ENCODE measurements around the gene ARFGAP3. TPM values are rescaled to one million over a fixed set of nuclear protein-coding genes. Genes with fewer than 3 reads are reported as not detected.

ARFGAP3 gene
- total and polyA plus RNA-seq, 4 donors, result 25.8 to 42.9 (median 42.3) TPM

- no peaks in the 10 kb centered on the region for H3K36me3 ChIP-seq (ENCODE audit: control insufficient read depth in 4 of 4, insufficient read depth in 4 of 4, low read length in 4 of 4)
- no peak overlapping the region for H3K4me3 ChIP-seq
- 30 to 64% methylated on average over 4 of the region's 4 CpGs for WGBS, 2 donors
- H3K4me1 ChIP-seq (ENCODE audit: control insufficient read depth in 5 of 5, insufficient read depth in 5 of 5, low read length in 5 of 5), result no peaks in the 10 kb centered on the region
- no peak for TF ChIP-seq CTCF (IDR thresholded peaks at IDR 0.05; ENCODE audit: control extremely low read depth, extremely low read depth)
- no peak for DNase-seq
- no peak overlapping the region for H3K9ac ChIP-seq (ENCODE audit: insufficient read depth in 1 of 2, low read length in 2 of 2)
- H3K9me3 ChIP-seq (ENCODE audit: control insufficient read depth in 4 of 4, insufficient read depth in 3 of 4, low read length in 3 of 4), result no peaks in the 10 kb centered on the region
- H3K27me3 ChIP-seq (ENCODE audit: control insufficient read depth in 3 of 3, insufficient read depth in 3 of 3, low read length in 2 of 3), result no peaks in the 10 kb centered on the region
- no peak for ATAC-seq (ENCODE audit: insufficient read depth, low FRiP score)
- H3K27ac ChIP-seq (ENCODE audit: low read depth in 1 of 2, low read length in 1 of 2), result no peak overlapping the region
Measured at GRCh38 chr22:42863349-42863961, 6.4 kb upstream of the ARFGAP3 start.

- ATAC-seq (ENCODE audit: insufficient read depth, low FRiP score), result no peak
- Histone ChIP-seq H3K36me3 (ENCODE audit: control insufficient read depth in 4 of 4, insufficient read depth in 4 of 4, low read length in 4 of 4) (no peaks in the 10 kb centered on the region), H3K4me3 (no peak overlapping the region), H3K9ac (ENCODE audit: insufficient read depth in 1 of 2, low read length in 2 of 2) (no peak overlapping the region), H3K27ac (ENCODE audit: low read depth in 1 of 2, low read length in 1 of 2) (no peak overlapping the region), H3K9me3 (ENCODE audit: control insufficient read depth in 4 of 4, insufficient read depth in 3 of 4, low read length in 3 of 4) (no peaks in the 10 kb centered on the region), H3K27me3 (ENCODE audit: control insufficient read depth in 3 of 3, insufficient read depth in 3 of 3, low read length in 2 of 3) (no peaks in the 10 kb centered on the region), H3K4me1 (ENCODE audit: control insufficient read depth in 5 of 5, insufficient read depth in 5 of 5, low read length in 5 of 5) (peaks cover 0 to 4% (median 0%) of the 10 kb centered on the region in 5 donors)
- 88 to 91% methylated on average over 7 of the region's 7 CpGs for WGBS, 2 donors
- no peak for DNase-seq
- no peak for TF ChIP-seq CTCF (IDR thresholded peaks at IDR 0.05; ENCODE audit: control extremely low read depth, extremely low read depth)
Measured at GRCh38 chr22:42862045-42862734, 5.1 kb upstream of the ARFGAP3 start.

- DNase-seq (no peak), ATAC-seq (ENCODE audit: insufficient read depth, low FRiP score) (no peak)
- Histone ChIP-seq H3K27me3 (ENCODE audit: control insufficient read depth in 3 of 3, insufficient read depth in 3 of 3, low read length in 2 of 3) (no peaks in the 10 kb centered on the region), H3K36me3 (ENCODE audit: control insufficient read depth in 4 of 4, insufficient read depth in 4 of 4, low read length in 4 of 4) (no peaks in the 10 kb centered on the region), H3K4me3 (no peak overlapping the region), H3K9me3 (ENCODE audit: control insufficient read depth in 4 of 4, insufficient read depth in 3 of 4, low read length in 3 of 4) (no peaks in the 10 kb centered on the region), H3K4me1 (ENCODE audit: control insufficient read depth in 5 of 5, insufficient read depth in 5 of 5, low read length in 5 of 5) (peaks cover 0 to 4% (median 2%) of the 10 kb centered on the region in 5 donors), H3K9ac (ENCODE audit: insufficient read depth in 1 of 2, low read length in 2 of 2) (no peak overlapping the region), H3K27ac (ENCODE audit: low read depth in 1 of 2, low read length in 1 of 2) (no peak overlapping the region)
- no peak for TF ChIP-seq CTCF (IDR thresholded peaks at IDR 0.05; ENCODE audit: control extremely low read depth, extremely low read depth)
- WGBS, 2 donors, result 36 to 55% methylated on average over 4 of the region's 4 CpGs
Measured at GRCh38 chr22:42860968-42861367, 3.9 kb upstream of the ARFGAP3 start.

All from lung (tissue), 12 donors.